AG04450 (cell line): Measurements from ENCODE around the gene EEF1AKMT1. TPM values are rescaled to one million over a fixed set of nuclear protein-coding genes. Genes with fewer than 3 reads are reported as not detected.

Experiments used
- CTCF ChIA-PET: fragments of 300-600, 350-600 bp; formaldehyde crosslinking; extraction: SDS; loops from one replicate; lab custom pipeline; 2022; ENCODE audit warnings: antibody characterized with exemption, inconsistent platforms; lab: Charles Lee
- POLR2A ChIA-PET: fragments of 350-600 bp; formaldehyde crosslinking; extraction: SDS; loops from one replicate; lab custom pipeline; 2021; ENCODE audit warnings: antibody characterized with exemption, inconsistent platforms; lab: Yijun Ruan, JAX
- DNase-seq: peaks from one replicate; pipeline ENCODE4 v3.0.0-alpha.2; 2011; ENCODE audit warnings: low read depth, low spot score
- H3K27ac ChIP-seq: one replicate; pipeline ENCODE4 v1.5.1; 2012; ENCODE audit warnings: low read depth, low read length, control low read depth
- H3K27me3 ChIP-seq: one replicate; pipeline ENCODE4 v1.6.0; 2012; ENCODE audit warnings: low read length; ENCODE audit not compliant: control insufficient read depth, insufficient read depth
- H3K4me3 ChIP-seq: 2 replicates; pipeline ENCODE4 v1.5.1; 2011; ENCODE audit warnings: mild to moderate bottlenecking, low read depth, low read length, control low read depth
- H3K9me3 ChIP-seq: 2 replicates; pipeline ENCODE4 v1.5.1; 2012; ENCODE audit warnings: low read length; ENCODE audit not compliant: control insufficient read depth, insufficient read depth
- CTCF ChIP-seq: IDR thresholded peaks from 2 replicates; pipeline ENCODE4 v1.5.1; 2011; ENCODE audit warnings: low read depth, low read length, control low read depth, inconsistent platforms
- polyA plus RNA-seq: library from polyadenylated mRNA; depleted of rRNA; stranded (reverse); fragments of >200 nt; gene quantifications from 2 replicates; pipeline ENCODE4 v1.2.3, GENCODE V29; 2011

Gene EEF1AKMT1
- polyA plus RNA-seq, 1 experiment, result 19.5 TPM

GRCh38 chr13:20769834-20770233 is 3.9 kb downstream of the EEF1AKMT1 start:
- DNase-seq, result no peak
- CTCF ChIA-PET, result no interaction called here
- Histone ChIP-seq H3K9me3 (peaks cover 3% of the 10 kb centered on the region), H3K27me3 (no peaks in the 10 kb centered on the region), H3K4me3 (no peak overlapping the region), H3K27ac (no peak overlapping the region)
- no peak for TF ChIP-seq CTCF
- POLR2A ChIA-PET, result no interaction called here

- no peak overlapping the region for H3K27ac ChIP-seq
- no peak for TF ChIP-seq CTCF
- no peak for DNase-seq
- H3K9me3 ChIP-seq, result peaks cover 3% of the 10 kb centered on the region
- H3K27me3 ChIP-seq, result no peaks in the 10 kb centered on the region
- ChIA-PET POLR2A (no interaction called here), CTCF (no interaction called here)
- no peak overlapping the region for H3K4me3 ChIP-seq
These were observed 4.7 kb downstream of the EEF1AKMT1 start for GRCh38 chr13:20769091-20769490.

GRCh38 chr13:20767309-20767943 is 6.3 kb downstream of the EEF1AKMT1 start:
- Histone ChIP-seq H3K27ac (no peak overlapping the region), H3K9me3 (peaks cover 3% of the 10 kb centered on the region), H3K27me3 (no peaks in the 10 kb centered on the region), H3K4me3 (no peak overlapping the region)
- no peak for DNase-seq
- ChIA-PET POLR2A (no interaction called here), CTCF (interaction anchor here (0.6 kb wide), 3 partner anchors 44 to 571 kb away, joined by 3 to 4 read pairs (median 4); no protein-coding TSS in a partner anchor)
- TF ChIP-seq CTCF, result no peak

GRCh38 chr13:20760872-20761271 is 12.9 kb downstream of the EEF1AKMT1 start:
- Histone ChIP-seq H3K4me3 (no peak overlapping the region), H3K27ac (no peak overlapping the region), H3K9me3 (no peaks in the 10 kb centered on the region; the same call in 1 of the 2 replicates), H3K27me3 (no peaks in the 10 kb centered on the region)
- no peak for DNase-seq
- POLR2A ChIA-PET, result no interaction called here
- no peak for TF ChIP-seq CTCF
- CTCF ChIA-PET, result no interaction called here

- no peak for TF ChIP-seq CTCF
- ChIA-PET POLR2A (no interaction called here), CTCF (no interaction called here)
- Histone ChIP-seq H3K27me3 (no peaks in the 10 kb centered on the region), H3K9me3 (peaks cover 14% of the 10 kb centered on the region), H3K27ac (no peak overlapping the region), H3K4me3 (no peak overlapping the region)
- DNase-seq, result no peak
These were observed 19.8 kb downstream of the EEF1AKMT1 start for GRCh38 chr13:20754009-20754408.
